ENCODE results near the gene UMPS. TPM values are rescaled to one million over a fixed set of nuclear protein-coding genes. Genes with fewer than 3 reads are reported as not detected.

The UMPS gene
- total and polyA plus RNA-seq, 8 donors = 18.8 to 42.0 (median 36.8) TPM

DNA sequence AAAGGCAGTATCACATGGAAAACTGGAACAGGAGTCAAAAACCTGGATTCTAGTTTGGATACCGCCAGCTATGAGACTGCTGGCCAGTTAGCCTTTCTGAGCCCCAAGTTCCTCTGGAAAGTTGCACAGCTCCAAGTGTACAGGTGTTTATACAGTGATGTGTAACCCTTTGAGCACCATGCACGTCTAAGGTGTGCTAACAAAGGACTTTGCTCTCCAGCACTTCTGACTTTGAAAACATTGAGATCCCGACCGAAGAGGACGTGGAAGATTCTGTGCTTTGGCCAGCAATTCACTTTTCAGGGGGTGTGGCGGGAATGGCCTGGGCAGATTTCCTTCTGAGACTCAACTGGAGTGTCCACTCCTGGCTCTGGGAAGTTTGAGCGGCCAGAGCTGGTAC, 45.8 kb upstream of the UMPS start:
- DNase-seq (no peak), ATAC-seq (peak; percentile 29)
- Histone ChIP-seq H3K4me3 (no peak overlapping the region), H3K9me3 (no peaks in the 10 kb centered on the region), H3K36me3 (no peaks in the 10 kb centered on the region), H3K27ac (no peak overlapping the region), H3K4me1 (peaks cover 0 to 8% of the 10 kb centered on the region in 2 donors), H3K27me3 (no peaks in the 10 kb centered on the region)
- no peak for TF ChIP-seq CTCF (IDR thresholded peaks at IDR 0.05)
- intact Hi-C loops (cut with DNase I) = no loop called here

GRCh38 chr3:124685067-124685466, 45.2 kb upstream of the UMPS start:
- intact Hi-C loops (cut with DNase I) = no loop called here
- ATAC-seq = no peak

GRCh38 chr3:124685481-124685880, 44.8 kb upstream of the UMPS start:
- no peaks in the 10 kb centered on the region for H3K36me3 ChIP-seq
- peak; percentile 36 for ATAC-seq
- intact Hi-C loops (cut with DNase I) = no loop called here

More at GRCh38 chr3:124685067-124685466, 45.2 kb upstream of the UMPS start:
- Histone ChIP-seq H3K4me3 (no peak overlapping the region), H3K27ac (no peak overlapping the region), H3K9me3 (no peaks in the 10 kb centered on the region), H3K4me1 (peaks cover 0 to 8% of the 10 kb centered on the region in 2 donors), H3K36me3 (no peaks in the 10 kb centered on the region), H3K27me3 (no peaks in the 10 kb centered on the region)
- no peak for TF ChIP-seq CTCF (IDR thresholded peaks at IDR 0.05)
- DNase-seq = no peak

DNA sequence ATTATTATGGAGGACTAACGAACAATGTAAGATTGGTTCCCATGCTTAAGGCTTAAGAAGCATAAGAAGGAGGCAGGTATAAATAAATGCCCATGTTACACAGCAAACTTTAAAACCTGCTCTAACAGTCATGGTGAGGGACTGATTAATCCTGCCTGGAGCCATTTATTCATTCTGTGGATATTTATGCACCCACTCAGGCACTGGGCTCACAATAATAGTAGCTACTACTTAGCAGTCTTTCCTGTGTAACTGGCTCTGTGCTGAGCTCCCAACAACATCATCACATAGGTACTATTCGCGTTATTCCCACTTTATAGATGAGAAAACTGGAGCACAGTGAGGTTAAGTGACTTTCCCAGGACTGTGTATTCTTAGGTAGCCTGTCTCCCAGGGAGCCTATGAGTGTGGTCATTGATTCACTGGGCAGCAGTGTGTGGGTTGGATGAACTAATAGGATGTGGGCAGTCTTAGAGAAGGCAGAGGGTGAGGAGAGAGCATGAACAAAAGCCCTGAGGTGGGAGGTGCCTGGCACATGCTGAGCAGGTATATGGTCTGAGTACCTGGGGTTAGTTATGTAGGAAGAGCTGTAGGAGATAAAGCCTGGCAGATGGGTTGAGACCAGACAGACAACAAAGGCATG, 44.1 kb upstream of the UMPS start:
- no peaks in the 10 kb centered on the region for H3K27me3 ChIP-seq
- no peak for ATAC-seq
- no peak overlapping the region for H3K4me3 ChIP-seq
- no peaks in the 10 kb centered on the region for H3K9me3 ChIP-seq
- H3K36me3 ChIP-seq = no peaks in the 10 kb centered on the region
- TF ChIP-seq CTCF (IDR thresholded peaks at IDR 0.05) = no peak
- peaks cover 0 to 8% of the 10 kb centered on the region in 2 donors for H3K4me1 ChIP-seq
- intact Hi-C loops (cut with DNase I) = no loop called here
- DNase-seq = no peak
- no peak overlapping the region for H3K27ac ChIP-seq

More at GRCh38 chr3:124685481-124685880, 44.8 kb upstream of the UMPS start:
- TF ChIP-seq CTCF (IDR thresholded peaks at IDR 0.05) = no peak
- peaks cover 0 to 8% of the 10 kb centered on the region in 2 donors for H3K4me1 ChIP-seq
- H3K4me3 ChIP-seq = no peak overlapping the region
- no peak for DNase-seq
- no peak overlapping the region for H3K27ac ChIP-seq
- H3K9me3 ChIP-seq = no peaks in the 10 kb centered on the region
- no peaks in the 10 kb centered on the region for H3K27me3 ChIP-seq

DNA sequence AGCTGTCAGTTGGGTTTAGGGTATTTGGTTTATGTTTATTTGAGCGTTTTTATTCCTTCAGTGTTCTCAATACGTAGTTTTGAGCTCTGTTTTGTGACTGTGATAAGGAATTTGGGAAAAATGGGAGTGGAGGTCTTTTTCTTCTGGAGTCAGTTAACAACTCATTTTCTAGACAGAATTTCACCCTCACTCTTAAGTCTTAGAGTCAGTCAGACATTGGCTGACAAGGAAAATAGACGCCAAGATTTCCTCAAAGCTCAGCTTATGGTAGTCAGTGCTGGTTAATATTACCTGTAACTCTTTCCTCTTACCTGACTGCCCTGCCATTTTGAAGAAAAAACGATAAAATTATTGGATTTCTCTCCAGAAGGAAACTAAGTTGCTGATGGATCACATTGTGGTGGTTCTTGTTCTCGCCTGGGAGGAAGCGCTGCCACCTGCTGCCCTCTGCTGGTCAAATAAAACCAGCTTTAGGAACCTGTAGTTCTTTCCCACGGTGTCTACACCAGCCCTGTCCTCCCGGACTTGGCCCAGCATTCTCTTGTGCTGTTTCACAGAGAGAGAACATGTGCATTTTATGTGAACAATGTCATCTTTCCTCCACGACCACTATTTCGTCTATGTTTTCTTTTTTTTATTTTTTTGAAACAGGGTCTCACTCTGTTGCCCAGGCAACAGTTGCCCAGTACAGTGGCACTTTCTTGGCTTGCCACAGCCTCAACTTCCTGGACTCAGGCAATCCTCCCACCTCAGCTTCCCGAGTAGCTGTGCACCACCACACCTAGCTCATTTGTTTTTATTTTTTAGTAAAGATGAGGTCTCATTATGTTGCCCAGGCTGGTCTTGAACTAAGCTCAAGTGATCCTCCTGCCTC, 41.4 kb upstream of the UMPS start:
- H3K27ac ChIP-seq = no peak overlapping the region
- no peaks in the 10 kb centered on the region for H3K36me3 ChIP-seq
- peak in 3 of 4 donors; percentile 65 to 82 (median 68) for DNase-seq
- H3K4me3 ChIP-seq = no peak overlapping the region
- H3K27me3 ChIP-seq = no peaks in the 10 kb centered on the region
- no peaks in the 10 kb centered on the region for H3K9me3 ChIP-seq
- intact Hi-C loops (cut with DNase I) = loop anchor here in 1 of 2 donors (2.0 kb wide), 1 partner anchor 122 kb away; no protein-coding TSS in a partner anchor
- peaks cover 0 to 8% of the 10 kb centered on the region in 2 donors for H3K4me1 ChIP-seq
- ATAC-seq = peak; percentile 93
- peak; percentile 74 to 89 for TF ChIP-seq CTCF (IDR thresholded peaks at IDR 0.05)
